GM19238 (cell line): ENCODE results near the gene AGPAT3.

Experiments used
- DNase-seq: peaks from one replicate; pipeline ENCODE4 v3.0.0; 2011; ENCODE audit warnings: low spot score; ENCODE audit not compliant: insufficient read length

The AGPAT3 gene

GRCh38 chr21:43973634-43973955 is 108.6 kb downstream of the AGPAT3 start:
- no peak for DNase-seq

DNA sequence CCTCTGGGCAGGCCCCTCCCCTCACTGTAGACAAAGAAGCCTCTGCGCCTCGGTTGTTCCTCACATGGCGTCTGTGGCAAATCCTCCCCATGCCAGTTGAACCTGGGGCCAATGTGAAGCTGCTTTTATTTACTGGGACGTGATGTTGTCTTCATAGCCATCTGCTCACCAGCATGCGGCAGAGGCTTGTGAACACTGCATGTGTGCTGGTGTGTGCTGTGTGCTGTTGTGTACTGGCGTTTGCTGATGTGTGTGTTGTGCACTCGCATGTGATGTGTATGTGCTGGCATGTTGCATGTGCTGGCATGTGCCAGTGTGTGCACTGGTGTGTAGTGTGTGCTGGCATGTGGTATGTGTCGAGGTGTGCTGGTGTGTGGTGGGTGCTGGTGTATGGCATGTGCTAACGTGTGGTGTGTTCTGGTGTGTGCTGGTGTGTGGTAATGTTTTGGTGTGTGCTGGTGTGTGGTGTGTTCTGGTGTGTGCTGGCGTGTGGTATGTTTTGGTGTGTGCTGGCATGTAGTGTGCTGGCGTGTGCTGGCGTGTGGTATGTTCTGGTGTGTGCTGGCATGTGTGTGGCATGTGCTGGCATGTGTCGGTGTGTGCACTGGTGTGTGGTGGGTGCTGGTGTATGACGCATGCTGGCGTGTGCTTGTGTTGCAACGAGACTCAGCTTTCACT is 109.9 kb downstream of the AGPAT3 start:
- no peak for DNase-seq

GRCh38 chr21:43975469-43976098 is 110.6 kb downstream of the AGPAT3 start:
- DNase-seq, result peak; percentile 90

GRCh38 chr21:43976661-43977060 is 111.6 kb downstream of the AGPAT3 start:
- no peak for DNase-seq

DNA sequence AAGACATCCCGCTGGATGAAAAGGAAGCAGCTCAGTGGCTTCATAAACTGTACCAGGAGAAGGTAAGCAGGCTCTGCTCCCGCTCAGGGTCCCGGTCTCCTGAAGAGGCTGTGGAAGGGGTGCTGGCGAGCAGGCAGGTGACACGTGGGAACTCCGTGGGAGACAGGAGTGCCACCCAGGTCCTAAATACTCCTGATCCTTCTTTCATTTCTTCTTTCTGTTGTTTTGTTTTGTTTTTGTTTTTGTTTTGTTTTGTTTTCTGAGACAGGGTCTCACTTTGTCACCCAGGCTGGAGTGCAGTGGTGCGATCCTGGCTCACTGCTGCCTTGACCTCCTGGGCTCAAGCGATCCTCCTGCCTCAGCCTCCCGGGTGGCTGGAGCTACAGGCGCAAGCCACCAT is 113.0 kb downstream of the AGPAT3 start:
- no peak for DNase-seq

DNA sequence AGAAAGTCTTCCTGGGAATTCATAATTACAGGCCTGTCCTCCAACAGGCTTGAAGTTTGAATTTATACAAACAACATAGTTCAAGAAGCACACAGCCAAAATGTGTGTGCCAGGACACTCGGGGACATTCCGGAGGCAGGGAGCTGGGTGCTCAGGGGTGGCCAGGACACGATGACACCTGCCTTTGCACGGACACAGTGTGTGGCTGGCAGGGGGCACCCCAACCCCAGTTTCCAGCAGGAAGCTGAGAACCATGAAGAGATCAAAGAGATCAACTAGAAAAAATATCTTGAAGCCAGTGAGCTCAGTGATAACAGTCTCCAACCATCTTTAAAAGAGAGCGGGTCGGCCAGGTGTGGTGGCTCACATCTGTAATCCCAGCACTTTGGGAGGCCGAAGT is 114.6 kb downstream of the AGPAT3 start:
- no peak for DNase-seq

GRCh38 chr21:43981151-43981870 is 116.3 kb downstream of the AGPAT3 start:
- no peak for DNase-seq

GRCh38 chr21:43981871-43982210 is 116.8 kb downstream of the AGPAT3 start:
- DNase-seq, result no peak

GRCh38 chr21:43982489-43983078 is 117.6 kb downstream of the AGPAT3 start:
- DNase-seq, result no peak

GRCh38 chr21:43983390-43983789 is 118.4 kb downstream of the AGPAT3 start:
- no peak for DNase-seq

DNA sequence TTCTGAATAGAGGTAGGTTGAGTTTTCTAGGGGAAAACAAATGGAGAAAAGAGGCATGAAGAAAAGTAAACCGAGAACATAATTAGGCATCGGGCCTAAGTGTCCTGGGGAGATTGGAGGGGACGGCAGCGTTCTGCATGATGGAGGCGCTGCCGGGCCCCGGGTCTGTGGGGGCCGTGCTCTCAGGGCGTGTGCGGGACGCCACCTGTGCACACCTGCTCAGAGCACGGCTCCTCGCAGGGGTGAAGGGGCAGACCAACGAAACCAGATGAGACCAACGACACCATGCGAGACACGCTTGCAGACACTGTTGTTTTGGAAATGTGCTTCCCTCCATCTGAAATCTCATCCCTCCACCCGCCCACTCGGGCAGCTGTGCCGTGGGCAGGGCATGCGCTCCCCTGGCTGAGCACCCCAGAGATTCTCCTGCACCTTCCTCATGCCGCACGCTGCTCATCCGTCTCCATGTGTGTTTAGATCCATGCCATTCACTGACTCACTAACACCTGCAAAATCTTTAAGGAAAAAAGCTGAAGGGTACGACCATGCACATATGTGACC is 118.9 kb downstream of the AGPAT3 start:
- no peak for DNase-seq

- no peak for DNase-seq
Observed at GRCh38 chr21:43984905-43985689, 120.1 kb downstream of the AGPAT3 start.

DNA sequence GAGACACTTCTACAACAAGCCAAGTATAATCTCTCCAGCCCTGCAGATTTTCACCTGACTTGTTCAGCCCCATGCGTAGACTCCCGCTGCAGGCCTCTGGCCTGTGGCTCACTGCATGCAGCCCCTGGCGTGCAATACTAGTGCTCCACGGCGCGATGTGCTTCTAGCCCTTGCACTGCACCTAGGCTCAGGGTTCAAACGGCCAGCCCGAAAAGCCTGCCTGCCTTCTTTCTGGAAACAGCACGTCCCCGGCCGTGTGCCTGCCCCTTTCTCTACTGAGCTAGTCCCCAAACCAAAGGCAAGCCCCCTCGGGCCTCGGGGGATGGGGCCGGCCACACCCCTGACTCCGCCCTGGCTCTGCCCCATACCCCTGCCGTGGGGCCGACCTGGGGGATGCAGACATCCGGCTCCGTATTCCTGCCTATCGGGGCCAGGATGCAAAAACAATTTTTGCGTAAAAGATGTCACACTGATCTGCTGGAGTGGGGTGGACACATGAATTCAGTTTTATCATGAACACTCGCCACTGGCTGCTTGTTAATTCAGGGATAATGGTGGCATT is 120.7 kb downstream of the AGPAT3 start:
- DNase-seq, result no peak

GRCh38 chr21:43986544-43987451 is 121.8 kb downstream of the AGPAT3 start:
- DNase-seq, result no peak

GRCh38 chr21:43987509-43987908 is 122.5 kb downstream of the AGPAT3 start:
- DNase-seq, result no peak

DNA sequence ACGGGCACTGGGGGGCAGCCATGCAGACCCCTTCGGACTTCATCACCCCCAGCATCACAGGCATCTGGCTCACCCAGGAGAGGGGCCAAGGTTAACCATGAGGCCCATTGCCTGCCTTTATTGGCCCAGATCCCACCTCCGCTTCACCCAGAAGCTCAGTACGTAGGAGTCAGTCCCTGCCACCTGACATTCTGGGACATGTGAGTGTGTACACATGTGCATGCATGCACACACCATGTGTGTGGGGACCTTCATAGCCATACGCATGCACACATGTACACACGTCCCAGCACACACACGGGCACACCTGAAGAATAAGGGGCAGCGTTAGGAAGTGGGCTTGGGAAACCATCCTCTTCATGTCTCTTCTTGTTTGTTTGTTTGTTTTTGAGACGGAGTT is 123.0 kb downstream of the AGPAT3 start:
- no peak for DNase-seq

GRCh38 chr21:43988506-43989230 is 123.6 kb downstream of the AGPAT3 start:
- DNase-seq, result no peak

GRCh38 chr21:43989401-43989800 is 124.4 kb downstream of the AGPAT3 start:
- no peak for DNase-seq

DNA sequence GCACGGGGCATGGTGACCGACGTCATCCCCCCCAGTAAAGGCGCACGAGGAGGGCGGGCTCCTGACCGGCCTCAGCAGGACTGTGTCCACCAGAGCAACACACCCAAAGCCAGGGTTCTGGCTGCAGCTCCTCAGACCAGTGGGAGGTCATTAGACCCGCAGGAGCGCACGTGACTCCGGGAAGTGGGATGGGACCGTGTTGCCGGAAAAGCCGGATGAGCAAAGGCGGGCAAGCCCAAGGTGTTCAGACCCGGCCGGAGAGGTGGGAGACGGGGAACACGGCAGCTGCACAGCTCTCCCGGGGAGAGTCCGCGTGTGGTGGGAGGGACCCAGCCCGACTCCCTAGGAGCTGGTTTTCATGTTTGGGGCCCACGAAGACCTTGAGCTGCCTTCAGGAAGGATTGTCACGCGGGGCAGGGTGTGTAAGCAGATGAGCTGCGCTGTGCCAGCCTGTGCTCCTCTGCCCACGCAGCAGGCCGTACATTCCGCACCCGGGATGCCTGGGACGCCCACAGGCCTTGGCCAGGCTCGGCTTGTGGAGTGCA is 126.5 kb downstream of the AGPAT3 start:
- no peak for DNase-seq
